Fibroblast of skin of left biceps (primary cell): ENCODE measurements around the gene FAM107B.

Experiments used
- DNase-seq, 2 experiments: peaks; one replicate each; pipeline ENCODE4 v3.0.0-alpha.2; 2013; ENCODE audit warnings: low read depth in 2 of 2

FAM107B gene

DNA sequence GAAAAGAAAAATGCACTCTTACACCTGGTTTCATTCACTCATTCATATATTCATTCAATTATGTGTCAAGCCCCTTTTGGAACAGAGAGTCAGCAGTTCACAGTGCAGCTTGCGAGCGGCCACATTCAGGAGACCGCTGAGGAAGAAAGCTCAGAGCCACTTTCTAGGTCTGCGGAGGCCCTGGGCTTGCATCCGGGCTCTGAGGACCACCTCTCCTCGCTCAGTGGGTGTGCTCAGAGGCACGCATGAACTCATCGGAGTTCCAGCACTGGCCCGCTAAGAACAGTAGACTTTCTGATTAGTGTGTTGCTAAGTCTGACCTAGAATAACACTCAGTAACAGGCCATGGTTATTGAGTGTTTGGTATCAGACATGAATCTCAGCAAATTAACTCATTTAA lies 1.8 kb upstream of the FAM107B start:
- DNase-seq = no peak

DNA sequence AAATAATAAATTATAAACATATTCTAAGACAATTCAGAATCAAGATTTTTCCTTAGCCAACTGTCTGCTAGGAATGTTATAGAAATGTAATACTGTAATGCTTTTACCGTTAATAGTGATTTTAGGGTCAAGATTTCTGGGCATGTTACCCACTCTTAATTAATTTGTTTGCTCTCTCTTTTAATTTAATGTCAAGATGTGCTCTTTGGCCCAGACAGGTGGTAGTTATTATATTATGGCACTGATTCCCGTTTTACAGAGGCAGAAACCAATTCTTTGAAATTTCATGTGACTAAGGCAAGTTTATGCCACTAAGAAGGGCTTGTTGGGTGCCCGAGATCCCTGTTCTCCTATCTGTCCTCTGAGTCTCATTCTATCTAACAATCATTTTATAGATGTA lies 959 bp upstream of the FAM107B start:
- DNase-seq = no peak

DNA sequence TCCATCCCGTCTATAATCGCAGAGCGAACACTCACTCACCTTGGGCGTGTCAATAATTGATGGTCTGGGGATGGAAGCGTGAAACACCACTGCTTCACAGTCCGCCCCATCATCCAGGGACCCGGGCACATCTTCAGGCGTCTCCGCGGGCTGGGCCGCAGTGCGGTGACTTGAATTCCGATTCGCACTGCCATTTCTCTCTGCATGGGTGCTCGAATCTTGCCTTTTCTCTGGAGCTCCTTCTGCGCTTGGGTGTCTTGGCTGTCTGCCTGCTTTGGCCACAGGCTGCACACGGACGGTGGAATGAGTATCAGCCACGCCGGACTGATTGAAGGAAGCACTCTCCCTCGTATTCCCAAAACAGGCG lies 500 bp downstream of the FAM107B start:
- no peak for DNase-seq

DNA sequence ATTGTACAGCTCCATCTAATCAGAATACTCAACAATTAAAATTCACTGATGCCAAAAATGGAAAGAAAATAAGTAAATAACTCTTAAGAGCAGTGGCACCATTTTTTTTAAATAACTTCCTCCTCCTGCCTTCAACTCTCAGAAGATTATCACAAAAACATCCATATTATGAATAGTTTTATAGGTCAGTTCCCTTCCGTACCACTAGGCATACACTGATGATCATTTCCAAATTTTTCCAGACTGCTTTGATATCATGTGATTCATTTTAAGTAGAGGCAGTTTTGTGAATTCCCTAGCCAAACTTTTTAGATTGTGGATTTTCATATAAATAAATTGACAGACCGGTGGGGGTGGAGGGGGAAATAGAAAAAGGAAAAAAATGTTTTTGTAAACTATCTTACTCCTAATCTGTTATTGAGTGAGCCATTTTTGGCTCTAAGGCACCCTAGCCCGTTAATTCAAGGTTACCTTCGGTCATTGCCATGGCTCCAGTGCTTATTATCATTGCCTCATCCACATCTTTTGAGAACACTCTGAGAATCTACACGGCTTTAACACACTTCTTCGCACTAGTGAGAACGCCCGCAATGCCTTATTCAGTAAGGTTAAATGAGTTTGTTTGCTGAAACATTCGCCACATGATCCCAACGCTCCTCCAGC lies 1.0 kb downstream of the FAM107B start:
- DNase-seq = no peak

DNA sequence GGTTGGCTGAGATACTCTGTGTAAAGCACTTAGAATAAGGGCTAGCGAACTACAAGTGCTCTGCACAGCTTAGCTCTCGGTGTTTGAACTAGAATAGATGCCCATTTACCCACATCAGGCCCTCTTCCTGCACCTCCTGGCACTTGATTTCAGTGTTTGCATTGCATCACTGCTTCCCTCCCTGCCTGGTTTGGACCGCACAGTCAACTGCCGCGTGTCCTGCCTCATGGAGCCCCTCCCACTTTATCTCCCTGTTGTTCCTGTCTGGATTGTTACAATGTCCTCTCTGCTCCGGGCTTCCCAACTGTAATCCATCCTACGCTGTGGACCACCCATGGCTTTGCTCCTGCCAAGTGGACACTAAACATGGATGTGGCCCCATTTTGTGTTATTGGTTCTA lies 2.3 kb downstream of the FAM107B start:
- DNase-seq = no peak

- no peak for DNase-seq
These were observed 3.8 kb downstream of the FAM107B start for GRCh38 chr10:14770927-14771326.

DNA sequence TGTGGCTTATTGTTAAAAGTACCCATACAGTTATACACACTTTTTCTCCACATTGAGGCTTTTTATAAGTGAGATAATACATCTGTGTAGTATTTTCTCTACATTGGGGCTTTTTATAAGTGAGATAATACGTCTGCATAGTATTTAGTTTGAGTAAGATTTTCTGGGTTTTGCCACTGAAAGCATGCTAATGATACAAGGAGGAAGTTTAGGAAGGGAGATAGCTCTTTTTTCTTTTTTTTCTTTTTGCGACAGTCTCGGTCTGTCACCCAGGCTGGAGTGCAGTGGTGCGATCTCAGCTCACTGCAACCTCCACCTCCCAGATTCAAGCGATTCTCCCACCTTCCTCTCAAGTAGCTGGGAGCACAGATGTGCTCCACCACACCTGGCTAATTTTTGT lies 13.3 kb downstream of the FAM107B start:
- DNase-seq = no peak

DNA sequence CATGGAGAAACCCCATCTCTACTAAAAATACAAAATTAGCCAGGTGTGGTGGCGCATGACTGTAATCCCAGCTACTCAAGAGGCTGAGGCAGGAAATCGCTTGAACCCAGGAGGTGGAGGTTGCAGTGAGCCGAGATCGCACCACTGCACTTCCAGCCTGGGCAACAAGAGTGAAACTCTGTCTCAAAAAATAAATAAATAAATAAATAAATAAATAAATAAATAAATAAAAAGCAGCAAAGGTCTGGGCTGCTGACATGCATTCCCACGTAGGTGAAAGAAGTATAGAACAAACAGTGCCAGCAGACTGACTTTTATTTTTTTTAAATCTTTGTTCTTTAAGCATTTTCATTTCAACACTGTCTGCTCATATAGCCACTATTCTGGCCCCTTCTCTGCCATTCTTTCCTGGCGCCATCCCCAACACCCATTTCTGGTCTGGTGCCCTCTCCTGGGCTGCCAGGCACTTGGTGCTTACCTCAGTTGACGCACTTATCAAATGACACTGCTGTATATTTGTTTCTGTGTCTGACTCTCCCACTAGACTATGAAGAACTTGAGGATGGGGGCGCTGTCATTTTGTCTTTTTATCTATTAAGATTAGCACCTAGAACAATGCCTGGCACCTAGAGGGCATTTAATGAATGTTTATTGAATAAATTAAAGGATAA lies 15.6 kb downstream of the FAM107B start:
- DNase-seq = no peak

GRCh38 chr10:14758451-14758850 lies 16.2 kb downstream of the FAM107B start:
- DNase-seq = no peak

- no peak for DNase-seq
These were observed 16.7 kb downstream of the FAM107B start for GRCh38 chr10:14757986-14758385.

GRCh38 chr10:14757394-14757793 lies 17.3 kb downstream of the FAM107B start:
- DNase-seq = no peak

DNA sequence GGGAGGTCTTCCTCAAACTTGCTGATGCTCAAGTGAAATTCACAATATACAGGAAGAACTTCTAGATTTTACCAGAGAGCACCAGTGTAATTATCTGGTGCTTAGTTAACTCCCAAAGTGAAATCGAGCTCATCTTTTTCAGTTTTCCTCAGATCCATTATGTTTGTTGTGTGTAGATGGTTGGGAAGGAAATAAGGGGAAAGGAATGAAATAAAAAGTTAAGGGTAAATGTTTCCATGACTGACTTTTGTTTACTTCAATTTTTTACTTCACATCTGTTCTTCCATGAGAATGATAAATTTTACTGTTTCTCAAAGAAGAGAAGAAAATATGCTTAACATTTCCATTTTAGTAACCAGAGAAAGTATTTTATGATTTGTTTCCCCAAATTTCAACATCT lies 21.3 kb downstream of the FAM107B start:
- DNase-seq = no peak

- no peak for DNase-seq
These were observed 22.8 kb downstream of the FAM107B start for GRCh38 chr10:14751921-14752320.

DNA sequence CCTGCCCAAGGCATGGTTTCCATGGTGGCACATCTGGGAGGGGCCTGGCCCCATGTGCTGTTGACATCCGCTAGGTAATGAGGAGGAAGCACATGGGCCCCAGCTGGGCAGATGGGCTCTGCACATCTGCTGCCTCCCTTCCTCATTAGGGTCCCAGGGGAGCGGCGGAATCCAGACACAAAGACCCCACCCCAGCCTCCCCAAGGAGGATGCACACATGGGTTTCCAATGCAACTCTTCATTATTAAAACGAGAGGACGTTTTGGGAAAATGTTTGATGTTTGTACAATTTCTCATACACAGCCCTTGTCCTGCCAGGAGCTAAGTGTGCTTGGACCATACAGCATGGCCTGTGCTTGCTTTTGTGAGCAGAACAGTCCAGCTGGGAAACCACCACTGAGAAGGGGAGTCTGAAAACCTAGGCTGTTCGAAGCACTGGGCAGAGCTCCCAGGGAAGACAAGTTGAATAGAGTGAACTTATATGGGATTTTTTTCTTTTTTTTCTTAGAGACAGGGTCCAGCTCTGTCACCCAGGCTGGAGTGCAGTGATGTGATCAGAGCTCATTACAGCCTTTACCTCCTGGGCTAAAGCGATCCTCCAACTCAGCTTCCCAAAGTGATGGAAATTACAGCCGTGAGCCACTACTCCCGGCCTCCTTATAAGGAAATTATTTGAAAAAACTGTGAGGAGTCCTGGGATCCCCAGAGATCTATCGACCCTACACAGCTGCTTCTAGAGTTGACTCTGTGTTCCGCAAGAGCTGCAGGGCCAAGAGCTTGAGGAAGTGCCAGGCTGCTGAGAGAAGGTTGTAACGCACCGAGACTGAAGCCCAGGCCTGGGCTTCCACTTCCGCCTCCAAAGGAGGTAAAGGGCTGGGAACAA lies 23.4 kb downstream of the FAM107B start:
- DNase-seq = no peak

- no peak for DNase-seq
These were observed 25.5 kb downstream of the FAM107B start for GRCh38 chr10:14749070-14749809.

GRCh38 chr10:14748441-14748840 lies 26.3 kb downstream of the FAM107B start:
- no peak for DNase-seq

DNA sequence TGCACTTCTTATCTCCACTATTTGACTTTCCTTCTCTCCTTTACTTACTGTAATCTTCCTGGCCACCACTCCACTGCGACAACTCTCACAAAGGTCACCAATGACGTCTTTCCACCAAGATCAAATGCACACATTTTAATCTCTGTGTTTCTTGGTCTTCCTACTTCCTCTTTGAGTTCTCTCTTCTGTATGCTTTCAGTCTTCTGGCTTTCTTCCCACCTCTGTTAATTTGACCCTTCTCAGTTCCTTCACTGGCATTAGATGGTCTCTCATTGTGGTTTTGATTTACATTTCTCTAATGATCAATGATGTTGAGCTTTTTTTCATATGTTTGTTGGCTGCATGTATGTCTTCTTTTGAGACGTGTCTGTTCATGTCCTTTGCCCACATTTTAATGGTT lies 31.9 kb downstream of the FAM107B start:
- DNase-seq = no peak

- DNase-seq = no peak
These were observed 32.3 kb downstream of the FAM107B start for GRCh38 chr10:14742382-14742781.

- DNase-seq = no peak
These were observed 33.9 kb downstream of the FAM107B start for GRCh38 chr10:14740684-14741247.

DNA sequence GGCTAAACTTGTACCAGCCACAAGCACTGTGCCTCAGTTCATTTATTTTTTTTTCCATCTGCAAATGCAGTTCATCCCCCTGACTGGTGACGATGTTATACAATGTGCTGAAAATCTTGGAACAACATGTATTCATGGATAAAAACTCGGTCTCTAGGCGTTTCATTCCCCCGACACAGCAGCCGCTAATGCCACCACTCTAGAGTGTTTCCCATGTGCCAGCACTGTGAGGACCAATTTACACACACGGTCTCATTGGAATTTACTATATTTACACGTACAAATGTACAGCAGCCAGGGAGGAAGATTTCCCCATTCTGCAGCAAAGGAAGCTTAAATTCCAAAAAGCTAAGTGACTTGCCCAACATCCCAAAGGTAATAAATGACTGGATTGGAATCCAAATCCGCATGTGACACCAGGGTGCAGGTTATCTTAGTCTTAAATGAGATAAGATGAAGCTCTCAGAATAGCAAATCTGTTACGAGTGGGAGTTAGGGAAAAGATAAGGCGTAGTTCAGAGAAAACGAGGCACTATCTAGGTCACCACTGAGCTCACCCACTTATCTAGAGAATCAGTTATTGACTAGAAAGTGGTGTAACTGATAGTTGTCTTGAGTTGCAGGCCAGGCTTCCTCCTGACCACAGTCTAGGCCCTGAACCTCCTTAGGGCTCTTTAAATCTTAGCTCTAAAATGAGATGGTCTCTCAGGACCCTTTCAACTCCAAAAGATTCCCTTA lies 36.7 kb downstream of the FAM107B start:
- no peak for DNase-seq

GRCh38 chr10:14736600-14737081 lies 38.1 kb downstream of the FAM107B start:
- no peak for DNase-seq
